Neural crest cell (in vitro differentiated cells): ENCODE results near the gene USP17L27. TPM values are rescaled to one million over a fixed set of nuclear protein-coding genes. Genes with fewer than 3 reads are reported as not detected.
"Not testable (repeated sequence)": the region's sequence is repeated elsewhere in the genome, so short reads cannot be mapped to it uniquely, and the experiment has no call there.

ENCODE experiments used
- DNase-seq: peaks from one replicate; pipeline ENCODE4 v3.0.0; 2021; ENCODE audit warnings: low read depth, mixed read lengths, low spot score
- H3K27ac Mint-ChIP-seq: one replicate; pipeline ENCODE4 v1.8.0; 2021; ENCODE audit warnings: mild to moderate bottlenecking, mixed read lengths; ENCODE audit not compliant: unreplicated experiment
- H3K27me3 Mint-ChIP-seq: 2 replicates; pipeline ENCODE4 v1.8.0; 2021; ENCODE audit warnings: low read depth, mild to moderate bottlenecking, mixed read lengths
- H3K36me3 Mint-ChIP-seq: 2 replicates; pipeline ENCODE4 v1.8.0; 2021; ENCODE audit warnings: low read depth, mild to moderate bottlenecking, mixed read lengths
- H3K4me1 Mint-ChIP-seq: 2 replicates; pipeline ENCODE4 v1.8.0; 2021; ENCODE audit warnings: mixed read lengths
- H3K4me3 Mint-ChIP-seq: one replicate; pipeline ENCODE4 v1.8.0; 2021; ENCODE audit warnings: mild to moderate bottlenecking, mixed read lengths
- H3K9me3 Mint-ChIP-seq: 2 replicates; pipeline ENCODE4 v1.8.0; 2021; ENCODE audit warnings: mixed read lengths
- long read RNA-seq: library from polyadenylated mRNA; unstranded; transcript quantifications from one replicate; pipeline ENCODE4 v2.0.0, GENCODE V29; 2020
- total RNA-seq: library from RNA; stranded (reverse); gene quantifications from 2 replicates; pipeline ENCODE4 v1.2.1, GENCODE V29; 2021

Gene USP17L27
- total RNA-seq, result not detected in 2 replicates
- long read RNA-seq, result 0 reads

- H3K4me3 Mint-ChIP-seq, H3K27me3 Mint-ChIP-seq, DNase-seq, H3K27ac Mint-ChIP-seq, H3K9me3 Mint-ChIP-seq, H3K36me3 Mint-ChIP-seq, H3K4me1 Mint-ChIP-seq: not testable (repeated sequence)
These were observed at the start of gene USP17L27 for GRCh38 chr4:9343848-9344247. Gene USP17L27 (plus strand): TSS chr4:9344148. CDS start chr4:9344148, 0 bp downstream.

DNA sequence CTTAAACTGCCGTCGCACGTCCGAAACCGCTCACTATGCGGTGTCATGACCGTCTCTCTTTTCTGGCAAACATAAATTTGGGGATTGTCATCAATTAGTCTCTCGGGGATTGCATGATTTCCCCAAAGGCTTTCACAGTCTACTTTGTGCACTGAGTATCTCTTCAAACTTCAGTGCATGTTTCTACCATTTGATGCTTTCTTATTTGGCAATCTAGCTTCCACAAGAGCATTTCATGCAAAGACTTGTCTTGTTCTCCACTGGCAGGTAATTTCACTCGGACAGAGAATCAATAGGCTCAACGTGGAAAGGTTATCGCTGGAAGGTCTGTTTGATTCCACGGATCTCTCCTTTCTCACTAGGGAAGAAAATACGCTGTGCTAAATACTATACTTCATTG, 19.8 kb upstream of the USP17L27 start:
- H3K4me1 Mint-ChIP-seq, H3K9me3 Mint-ChIP-seq, DNase-seq, H3K27ac Mint-ChIP-seq, H3K27me3 Mint-ChIP-seq, H3K4me3 Mint-ChIP-seq, H3K36me3 Mint-ChIP-seq: not testable (repeated sequence)

- DNase-seq, H3K4me1 Mint-ChIP-seq, H3K4me3 Mint-ChIP-seq, H3K27me3 Mint-ChIP-seq, H3K36me3 Mint-ChIP-seq, H3K27ac Mint-ChIP-seq, H3K9me3 Mint-ChIP-seq: not testable (repeated sequence)
These were observed 19.1 kb upstream of the USP17L27 start, which contains the start of gene USP17L24 for GRCh38 chr4:9324865-9325264. Gene USP17L24 (plus strand): TSS chr4:9325165. CDS start chr4:9325165, 0 bp downstream.

DNA sequence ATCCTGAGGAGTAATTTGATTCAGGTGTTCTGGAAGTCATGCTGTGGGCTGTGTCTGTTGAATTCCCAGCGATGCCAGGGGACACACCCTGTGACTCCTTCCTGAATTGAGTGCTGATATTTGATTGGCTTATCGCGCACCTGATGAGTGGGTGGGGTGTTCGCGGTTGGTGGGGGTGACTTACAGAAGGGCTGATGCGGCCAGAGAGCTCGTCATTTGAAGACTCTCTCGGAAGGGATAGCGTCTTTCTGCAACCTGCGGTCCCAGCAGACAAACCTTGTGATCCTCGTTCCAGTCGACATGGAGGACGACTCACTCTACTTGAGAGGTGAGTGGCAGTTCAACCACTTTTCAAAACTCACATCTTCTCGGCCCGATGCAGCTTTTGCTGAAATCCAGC, 14.3 kb upstream of the USP17L27 start, which contains the start of gene USP17L25:
TSS of gene USP17L25 (plus strand) at position 301 of the 400 bp plus-strand sequence. CDS start at position 301, 0 bp downstream.
- not testable (repeated sequence) for H3K27me3 Mint-ChIP-seq, H3K27ac Mint-ChIP-seq, H3K4me3 Mint-ChIP-seq

DNA sequence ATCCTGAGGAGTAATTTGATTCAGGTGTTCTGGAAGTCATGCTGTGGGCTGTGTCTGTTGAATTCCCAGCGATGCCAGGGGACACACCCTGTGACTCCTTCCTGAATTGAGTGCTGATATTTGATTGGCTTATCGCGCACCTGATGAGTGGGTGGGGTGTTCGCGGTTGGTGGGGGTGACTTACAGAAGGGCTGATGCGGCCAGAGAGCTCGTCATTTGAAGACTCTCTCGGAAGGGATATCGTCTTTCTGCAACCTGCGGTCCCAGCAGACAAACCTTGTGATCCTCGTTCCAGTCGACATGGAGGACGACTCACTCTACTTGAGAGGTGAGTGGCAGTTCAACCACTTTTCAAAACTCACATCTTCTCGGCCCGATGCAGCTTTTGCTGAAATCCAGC, 9.6 kb upstream of the USP17L27 start, which contains the start of gene USP17L26:
TSS of gene USP17L26 (plus strand) at position 301 of the 400 bp plus-strand sequence. CDS start at position 301, 0 bp downstream.
- H3K4me1 Mint-ChIP-seq, H3K4me3 Mint-ChIP-seq, H3K36me3 Mint-ChIP-seq, H3K9me3 Mint-ChIP-seq, DNase-seq, H3K27me3 Mint-ChIP-seq, H3K27ac Mint-ChIP-seq: not testable (repeated sequence)

More for the DNA sequence above, 14.3 kb upstream of the USP17L27 start, which contains the start of gene USP17L25:
- H3K9me3 Mint-ChIP-seq, H3K4me1 Mint-ChIP-seq, H3K36me3 Mint-ChIP-seq, DNase-seq: not testable (repeated sequence)

- not testable (repeated sequence) for H3K27me3 Mint-ChIP-seq, H3K4me3 Mint-ChIP-seq, DNase-seq, H3K36me3 Mint-ChIP-seq, H3K27ac Mint-ChIP-seq, H3K9me3 Mint-ChIP-seq, H3K4me1 Mint-ChIP-seq
These were observed 4.8 kb upstream of the USP17L27 start, which contains the start of gene USP17L5 for GRCh38 chr4:9339103-9339502. Gene USP17L5 (plus strand): TSS chr4:9339403. CDS start chr4:9339403, 0 bp downstream.

- DNase-seq, H3K36me3 Mint-ChIP-seq, H3K27me3 Mint-ChIP-seq, H3K4me3 Mint-ChIP-seq, H3K27ac Mint-ChIP-seq, H3K4me1 Mint-ChIP-seq, H3K9me3 Mint-ChIP-seq: not testable (repeated sequence)
These were observed 4.6 kb downstream of the USP17L27 start, which contains the start of gene USP17L28 for GRCh38 chr4:9348593-9348992. Gene USP17L28 (plus strand): TSS chr4:9348893. CDS start chr4:9348893, 0 bp downstream.

- H3K36me3 Mint-ChIP-seq, H3K9me3 Mint-ChIP-seq, DNase-seq, H3K27ac Mint-ChIP-seq, H3K4me1 Mint-ChIP-seq, H3K27me3 Mint-ChIP-seq, H3K4me3 Mint-ChIP-seq: not testable (repeated sequence)
These were observed 6.9 kb downstream of the USP17L27 start for GRCh38 chr4:9350866-9351265.

- not testable (repeated sequence) for H3K27me3 Mint-ChIP-seq, DNase-seq, H3K4me3 Mint-ChIP-seq, H3K9me3 Mint-ChIP-seq, H3K36me3 Mint-ChIP-seq, H3K4me1 Mint-ChIP-seq, H3K27ac Mint-ChIP-seq
These were observed 9.4 kb downstream of the USP17L27 start, which contains the start of gene USP17L29 for GRCh38 chr4:9353338-9353737. Gene USP17L29 (plus strand): TSS chr4:9353638. CDS start chr4:9353638, 0 bp downstream.

- not testable (repeated sequence) for H3K9me3 Mint-ChIP-seq, H3K4me1 Mint-ChIP-seq, H3K36me3 Mint-ChIP-seq, DNase-seq, H3K27me3 Mint-ChIP-seq, H3K27ac Mint-ChIP-seq, H3K4me3 Mint-ChIP-seq
These were observed 18.9 kb downstream of the USP17L27 start, which contains the start of gene USP17L30 for GRCh38 chr4:9362829-9363228. Gene USP17L30 (plus strand): TSS chr4:9363129. CDS start chr4:9363129, 0 bp downstream.

GRCh38 chr4:9379881-9380280, 35.9 kb downstream of the USP17L27 start:
- not testable (repeated sequence) for DNase-seq, H3K27me3 Mint-ChIP-seq, H3K9me3 Mint-ChIP-seq, H3K36me3 Mint-ChIP-seq, H3K27ac Mint-ChIP-seq, H3K4me3 Mint-ChIP-seq, H3K4me1 Mint-ChIP-seq
